T-cell (primary cell): ENCODE measurements around the gene STAG3. TPM values are rescaled to one million over a fixed set of nuclear protein-coding genes. Genes with fewer than 3 reads are reported as not detected.
A peak's percentile ranks its signal among the peaks of the same experiment; 100 is the strongest.

Experiments used
- ATAC-seq, 4 experiments: fragments of 200-7000 bp in 3 of 4; fragments of 150-1000 bp in 1 of 4; cut with Tn5 transposase; replicated peaks in 1 of 4; 1 replicate in 3 of 4; 2 replicates in 1 of 4; pipeline ENCODE4 v1.10.0; 2021; ENCODE audit warnings: moderate library complexity in 3 of 4, mild to moderate bottlenecking in 2 of 4, moderate number of reproducible peaks in 1 of 4
- CTCF ChIA-PET, 2 donors: fragments of 300-600 bp; sonication (Branson Sonifier 250); formaldehyde crosslinking; loops; one replicate each; lab custom pipeline; 2022; ENCODE audit warnings: antibody characterized with exemption in 2 of 2; lab: Charles Lee
- POLR2A ChIA-PET, 2 donors: fragments of 300-600 bp; sonication (Branson Sonifier 250); formaldehyde crosslinking; loops; one replicate each; lab custom pipeline; 2022; ENCODE audit warnings: antibody characterized with exemption in 2 of 2; lab: Charles Lee
- DNase-seq, 35 experiments: peaks; one replicate each; pipeline versions ENCODE4 v3.0.0 to v3.0.0-alpha.2; 2013 to 2023
- H3K27ac ChIP-seq: one replicate; pipeline ENCODE4 v1.5.1; 2013; ENCODE audit warnings: low read length
- H3K27me3 ChIP-seq, 2 experiments: replicated peaks in 1 of 2; 1 replicate in 1 of 2; 2 replicates in 1 of 2; pipeline versions ENCODE4 v1.6.1 to v1.7.0; 2013; ENCODE audit warnings: low read length in 1 of 2, mixed read lengths in 1 of 2; ENCODE audit not compliant: control insufficient read depth in 2 of 2, insufficient read depth in 2 of 2; ENCODE audit errors: extremely low read depth in 1 of 2
- H3K36me3 ChIP-seq, 2 donors: 1 replicate in 1 of 2; 2 replicates in 1 of 2; pipeline versions ENCODE4 v1.6.1 to v1.7.0; 2013; ENCODE audit warnings: low read length in 1 of 2; ENCODE audit not compliant: control insufficient read depth in 2 of 2, insufficient read depth in 1 of 2; ENCODE audit errors: extremely low read depth in 1 of 2
- H3K4me1 ChIP-seq, 2 experiments: 1 replicate in 1 of 2; 2 replicates in 1 of 2; pipeline versions ENCODE4 v1.6.1 to v1.7.0; 2013; ENCODE audit warnings: low read length in 2 of 2, mixed read lengths in 1 of 2; ENCODE audit not compliant: insufficient read depth in 2 of 2, control insufficient read depth in 1 of 2; ENCODE audit errors: extremely low read depth in 1 of 2
- H3K4me3 ChIP-seq, 2 donors: 1 replicate in 1 of 2; 2 replicates in 1 of 2; pipeline versions ENCODE4 v1.5.1 to v1.7.0; 2013; ENCODE audit warnings: mild to moderate bottlenecking in 2 of 2, low read length in 1 of 2, moderate library complexity in 1 of 2; ENCODE audit not compliant: control insufficient read depth in 1 of 2; ENCODE audit errors: extremely low read depth in 1 of 2
- H3K9me3 ChIP-seq: 2 replicates; pipeline ENCODE4 v1.7.0; 2013
- H3K27ac Mint-ChIP-seq, 2 donors: one replicate each; pipeline ENCODE4 v1.8.0; 2020 to 2021; ENCODE audit warnings: mild to moderate bottlenecking in 2 of 2, mixed read lengths in 2 of 2
- H3K27me3 Mint-ChIP-seq, 2 donors: one replicate each; pipeline ENCODE4 v1.8.0; 2021 to 2022; ENCODE audit warnings: mixed read lengths in 2 of 2
- H3K36me3 Mint-ChIP-seq: one replicate; pipeline ENCODE4 v1.8.0; 2021; ENCODE audit warnings: mixed read lengths
- H3K4me1 Mint-ChIP-seq, 3 donors: one replicate each; pipeline ENCODE4 v1.8.0; 2020 to 2022; ENCODE audit warnings: mixed read lengths in 3 of 3, mild to moderate bottlenecking in 1 of 3
- H3K4me3 Mint-ChIP-seq, 3 donors: one replicate each; pipeline ENCODE4 v1.8.0; 2020 to 2022; ENCODE audit warnings: mild to moderate bottlenecking in 3 of 3, mixed read lengths in 3 of 3, moderate library complexity in 3 of 3
- H3K9me3 Mint-ChIP-seq, 3 donors: one replicate each; pipeline ENCODE4 v1.8.0; 2020 to 2022; ENCODE audit warnings: mixed read lengths in 3 of 3
- WGBS: methylation state at CpG from one replicate; pipeline ENCODE4 v1.1.5; 2013; ENCODE audit warnings: missing lambda C conversion rate; ENCODE audit not compliant: insufficient coverage; 5-methylcytosine and 5-hydroxymethylcytosine counted together
- total RNA-seq, 35 experiments: library from RNA in 6 of 35; stranded (reverse) in 6 of 35; fragments of 120-200 nt in 1 of 35; gene quantifications; one replicate each; pipeline versions ENCODE4 v1.2.1 to v1.2.4 and lab custom pipeline; 2013 to 2026

The STAG3 gene
- total RNA-seq, 5 donors from 2014 or later (not counting 1 experiment from before 2014, with no cell fraction given), result 4.8 to 8.7 (median 7.3) TPM

DNA sequence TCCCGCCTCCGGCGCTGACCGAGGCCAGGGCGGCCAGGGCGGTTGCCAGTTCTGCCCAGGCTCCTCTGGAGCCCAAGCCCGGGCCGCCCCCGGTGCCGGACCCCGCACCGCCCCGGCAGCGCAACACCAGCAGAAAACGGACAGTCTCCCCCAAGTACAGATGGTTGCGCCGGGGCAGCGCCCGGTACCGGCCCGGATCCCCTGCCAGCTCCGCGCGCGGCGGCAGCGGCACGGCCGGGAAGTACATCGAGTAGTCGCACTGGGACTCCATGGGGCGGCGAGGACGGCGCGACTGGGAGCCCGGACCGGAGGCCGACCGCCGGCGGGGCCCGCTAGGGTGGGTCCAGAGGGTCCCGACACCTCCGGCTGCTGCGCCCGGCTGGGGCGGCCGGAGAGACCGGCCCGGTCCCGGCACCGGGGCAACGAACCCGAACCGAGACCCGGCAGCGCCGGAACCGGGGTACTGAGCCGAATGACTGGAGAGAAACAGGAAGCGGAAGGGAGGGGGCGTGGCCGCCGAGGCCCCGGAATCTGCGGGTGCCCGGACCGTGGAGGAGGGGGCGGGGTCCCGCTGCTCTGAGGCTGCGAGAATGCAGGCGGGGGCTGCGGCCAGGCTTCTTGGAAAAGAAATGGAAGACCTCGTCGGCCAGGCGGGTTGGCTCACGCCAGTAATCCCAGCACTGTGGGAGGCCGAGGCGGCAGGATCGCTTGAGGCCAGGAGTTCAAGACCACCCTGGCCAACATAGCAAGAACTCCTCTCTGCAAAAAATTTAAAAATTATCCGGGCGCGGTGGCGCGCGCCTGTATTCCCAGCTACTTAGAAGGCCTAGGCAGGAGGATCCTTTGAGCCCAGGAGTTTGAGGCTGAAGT is 19.3 kb upstream of the STAG3 start, which contains the start of gene TRAPPC14:
TSS of gene TRAPPC14 (minus strand) at position 495 of the 870 bp plus-strand sequence. CDS start at position 271, 224 bp downstream.
- H3K36me3 Mint-ChIP-seq, result peaks cover 14% of the 10 kb centered on the region
- ChIA-PET POLR2A (interaction anchor here in 1 of 2 donors (0.6 kb wide), 1 partner anchor 20 kb away, joined by 6 read pairs; no protein-coding TSS in a partner anchor), CTCF (interaction anchor here (0.6 to 1.1 kb wide), 3 partner anchors 10 to 388 kb away, joined by 3 to 6 read pairs (median 3); partner anchors contain the start of gene LAMTOR4 (in 1 of the 2))
- H3K9me3 Mint-ChIP-seq, result no peaks in the 10 kb centered on the region
- ATAC-seq (peak; percentile 85 to 88 (median 86)), DNase-seq (peak; percentile 72 to 94 (median 89))
- no peaks in the 10 kb centered on the region for H3K27me3 Mint-ChIP-seq
- H3K4me3 Mint-ChIP-seq, result peak within 1 kb of the TSS; percentile 75 to 85 (median 81)
- H3K4me1 ChIP-seq, result peaks cover 31 to 68% of the 10 kb centered on the region in 2 experiments
- H3K27ac ChIP-seq, result peak within 1 kb of the TSS; percentile 69
- peaks cover 19 to 34% of the 10 kb centered on the region in 2 donors for H3K36me3 ChIP-seq
- peak within 1 kb of the TSS; percentile 89 to 91 for H3K27ac Mint-ChIP-seq
- peak within 1 kb of the TSS; percentile 67 to 79 for H3K4me3 ChIP-seq
- whole genome bisulfite sequencing, result under 1% methylated on average over 72 of the region's 87 CpGs
- peaks cover 52 to 68% (median 67%) of the 10 kb centered on the region in 3 donors for H3K4me1 Mint-ChIP-seq
- no peaks in the 10 kb centered on the region for H3K9me3 ChIP-seq
- H3K27me3 ChIP-seq, result no peaks in the 10 kb centered on the region

DNA sequence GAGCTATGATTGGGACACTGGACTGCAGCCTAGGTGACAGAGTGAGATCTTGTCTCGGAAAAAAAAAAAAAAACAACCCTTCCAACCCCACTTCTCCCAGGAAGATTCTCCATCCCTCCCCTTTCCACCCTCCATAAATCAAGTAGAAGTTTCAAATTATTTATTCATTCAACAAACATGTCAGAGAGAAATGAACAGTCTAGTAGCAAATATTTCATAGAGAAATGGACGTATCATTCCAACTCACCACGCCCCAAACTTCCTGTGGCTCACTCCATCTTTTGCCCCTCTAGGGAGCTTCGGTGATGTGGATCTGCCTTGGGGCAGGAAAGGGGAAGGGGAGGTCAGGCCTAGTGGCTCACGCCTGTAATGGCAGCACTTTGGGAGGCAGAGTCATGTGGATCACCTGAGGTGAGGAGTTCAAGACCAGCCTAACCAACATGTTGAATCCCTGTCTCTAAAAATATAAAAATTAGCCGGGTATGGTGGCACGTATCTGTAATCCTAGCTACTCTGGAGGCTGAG is 18.6 kb upstream of the STAG3 start:
- no CpG with 5 or more reads among the region's 7 CpGs for WGBS
- no peak for DNase-seq
- no peaks in the 10 kb centered on the region for H3K9me3 Mint-ChIP-seq
- peak overlapping the region; percentile 84 to 86 for H3K27ac Mint-ChIP-seq
- H3K27me3 Mint-ChIP-seq, result no peaks in the 10 kb centered on the region
- ATAC-seq, result no peak
- peaks cover 52 to 70% (median 67%) of the 10 kb centered on the region in 3 donors for H3K4me1 Mint-ChIP-seq
- CTCF ChIA-PET, result interaction anchor here in 1 of 2 donors (0.6 kb wide), 2 partner anchors 11 to 387 kb away, joined by 3 to 6 read pairs; partner anchors contain the start of gene LAMTOR4
- H3K9me3 ChIP-seq, result no peaks in the 10 kb centered on the region
- H3K36me3 ChIP-seq, result peaks cover 19 to 31% of the 10 kb centered on the region in 2 donors
- H3K4me3 ChIP-seq, result peak overlapping the region; percentile 67 to 79
- no peaks in the 10 kb centered on the region for H3K27me3 ChIP-seq
- peaks cover 38 to 75% of the 10 kb centered on the region in 2 experiments for H3K4me1 ChIP-seq
- peak overlapping the region; percentile 68 for H3K27ac ChIP-seq
- peak overlapping the region; percentile 74 to 85 (median 77) for H3K4me3 Mint-ChIP-seq
- POLR2A ChIA-PET, result interaction anchor here in 1 of 2 donors (0.6 kb wide), 1 partner anchor 21 kb away, joined by 6 read pairs; no protein-coding TSS in a partner anchor
- peaks cover 9% of the 10 kb centered on the region for H3K36me3 Mint-ChIP-seq

DNA sequence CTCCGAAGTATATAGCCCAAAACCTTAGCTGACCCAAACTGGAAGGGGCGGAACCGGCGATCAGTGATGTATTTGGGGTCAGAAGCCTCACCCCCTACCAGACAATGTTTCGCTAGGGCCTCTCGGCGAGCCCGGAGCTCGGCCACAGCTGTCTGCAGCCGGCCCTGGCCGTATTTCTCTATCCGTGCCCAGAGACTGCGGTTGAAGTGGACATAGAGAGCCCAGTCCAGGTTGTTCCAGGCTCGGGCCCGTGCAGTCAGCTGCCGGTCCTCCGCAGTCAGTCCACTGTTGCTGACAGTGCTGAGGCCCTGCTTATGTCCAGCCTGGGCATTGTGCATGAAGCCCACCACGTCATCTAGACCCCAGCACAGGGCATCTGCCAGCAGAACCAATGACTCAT is 17.7 kb upstream of the STAG3 start:
- 97% methylated on average over 16 of the region's 18 CpGs for WGBS
- no peak for DNase-seq
- Histone ChIP-seq H3K27ac (no peak overlapping the region), H3K27me3 (no peaks in the 10 kb centered on the region), H3K4me3 (no peak overlapping the region), H3K4me1 (peaks cover 39 to 72% of the 10 kb centered on the region in 2 experiments), H3K36me3 (peaks cover 18 to 23% of the 10 kb centered on the region in 2 donors), H3K9me3 (no peaks in the 10 kb centered on the region)
- POLR2A ChIA-PET, result no interaction called here
- no peaks in the 10 kb centered on the region for H3K9me3 Mint-ChIP-seq
- peak overlapping the region in 2 of 3 donors; percentile 77 to 85 for H3K4me3 Mint-ChIP-seq
- CTCF ChIA-PET, result no interaction called here
- peaks cover 52 to 73% (median 69%) of the 10 kb centered on the region in 3 donors for H3K4me1 Mint-ChIP-seq
- peaks cover 7% of the 10 kb centered on the region for H3K36me3 Mint-ChIP-seq
- H3K27ac Mint-ChIP-seq, result peak overlapping the region; percentile 71 to 86
- no peak for ATAC-seq
- no peaks in the 10 kb centered on the region for H3K27me3 Mint-ChIP-seq

DNA sequence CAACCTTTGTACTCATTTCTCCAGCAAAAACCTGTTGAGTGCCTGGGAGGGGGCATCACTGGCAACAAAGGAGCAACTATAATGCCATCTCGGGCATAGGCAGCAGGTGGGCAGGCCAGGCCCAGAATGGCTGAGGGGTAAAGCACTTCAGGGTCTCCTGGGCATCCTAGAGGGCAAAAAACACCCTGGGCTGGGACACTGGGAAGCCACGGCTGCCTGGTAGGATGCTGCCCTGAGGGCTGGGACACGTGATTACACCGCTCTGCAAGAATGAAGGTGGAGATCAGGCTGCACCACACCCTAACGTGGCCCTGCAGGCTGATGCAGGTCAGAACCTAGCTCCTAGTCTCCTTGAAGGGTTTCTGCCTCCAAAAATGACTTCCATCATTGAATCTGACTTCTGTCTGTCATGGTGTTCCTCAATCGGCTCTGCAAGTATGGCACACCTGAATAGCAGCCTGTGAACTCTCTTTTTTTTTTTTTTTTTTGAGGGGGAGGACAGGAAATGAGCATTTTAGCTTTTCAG is 14.6 kb upstream of the STAG3 start:
- Histone ChIP-seq H3K9me3 (no peaks in the 10 kb centered on the region), H3K36me3 (no peaks in the 10 kb centered on the region), H3K27ac (peak overlapping the region; percentile 67), H3K4me3 (peak overlapping the region in 1 of 2 donors; percentile 25), H3K27me3 (peaks cover 0 to 17% of the 10 kb centered on the region in 2 experiments), H3K4me1 (peaks cover 51 to 73% of the 10 kb centered on the region in 2 experiments)
- Mint-ChIP-seq H3K27me3 (peaks cover 0 to 10% of the 10 kb centered on the region in 2 donors), H3K4me3 (peak overlapping the region; percentile 58 to 69 (median 63)), H3K9me3 (no peaks in the 10 kb centered on the region), H3K4me1 (peaks cover 50 to 78% (median 71%) of the 10 kb centered on the region in 3 donors), H3K36me3 (no peaks in the 10 kb centered on the region), H3K27ac (peak overlapping the region; percentile 98)
- ChIA-PET CTCF (interaction anchor here (0.7 to 0.9 kb wide), 3 partner anchors 15 to 106 kb away, joined by 4 to 7 read pairs (median 4); partner anchors contain the start of gene LAMTOR4 (in 1 of the 2)), POLR2A (interaction anchor here (0.6 to 0.7 kb wide), 4 partner anchors 19 to 266 kb away, joined by 5 to 10 read pairs (median 6); no protein-coding TSS in a partner anchor)
- whole genome bisulfite sequencing, result 29% methylated on average over 5 of the region's 6 CpGs
- ATAC-seq (peak; percentile 21 to 40 (median 24)), DNase-seq (peak in 2 of 35 experiments; percentile 36 to 47)

DNA sequence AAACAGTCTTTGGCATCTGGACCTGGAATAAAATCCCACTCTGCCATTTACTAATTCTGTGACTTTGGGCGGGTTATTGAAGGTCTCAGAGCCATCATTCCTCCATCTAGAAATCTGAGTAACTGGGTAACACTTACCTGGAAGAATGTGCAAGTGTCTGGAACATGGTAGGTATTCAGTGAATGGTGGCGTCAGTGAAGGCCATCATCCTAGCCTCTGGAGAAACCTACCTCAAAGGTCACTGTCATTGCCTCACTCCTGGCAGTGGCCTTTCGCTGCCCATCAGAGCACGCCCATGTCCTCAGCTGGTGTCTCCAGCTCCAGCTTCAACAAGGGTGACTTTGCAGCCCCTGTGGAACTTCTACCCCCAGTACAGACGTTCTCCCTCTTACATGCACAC is 13.8 kb upstream of the STAG3 start:
- WGBS, result 89% methylated on average over 1 of the region's 5 CpGs
- Mint-ChIP-seq H3K36me3 (no peaks in the 10 kb centered on the region), H3K27me3 (peaks cover 0 to 16% of the 10 kb centered on the region in 2 donors), H3K4me3 (peak overlapping the region; percentile 6 to 69 (median 58)), H3K4me1 (peaks cover 57 to 83% (median 76%) of the 10 kb centered on the region in 3 donors), H3K27ac (peak overlapping the region; percentile 98), H3K9me3 (no peaks in the 10 kb centered on the region)
- no peak for DNase-seq
- CTCF ChIA-PET, result interaction anchor here (0.7 to 0.9 kb wide), 2 partner anchors 15 to 107 kb away, joined by 4 read pairs; partner anchors contain the start of gene LAMTOR4 (in 1 of the 2)
- H3K9me3 ChIP-seq, result no peaks in the 10 kb centered on the region
- POLR2A ChIA-PET, result interaction anchor here (0.6 to 0.7 kb wide), 3 partner anchors 29 to 265 kb away, joined by 5 to 10 read pairs (median 7); no protein-coding TSS in a partner anchor
- H3K36me3 ChIP-seq, result no peaks in the 10 kb centered on the region
- peaks cover 0 to 23% of the 10 kb centered on the region in 2 experiments for H3K27me3 ChIP-seq
- peak overlapping the region; percentile 56 for H3K27ac ChIP-seq
- ATAC-seq, result no peak
- peaks cover 56 to 77% of the 10 kb centered on the region in 2 experiments for H3K4me1 ChIP-seq
- H3K4me3 ChIP-seq, result peak overlapping the region in 1 of 2 donors; percentile 23
